Measurements from ENCODE around the gene ABCF1.
A peak's percentile ranks its signal among the peaks of the same experiment; 100 is the strongest.

ABCF1 gene

GRCh38 chr6:30564114-30564513 lies 7.1 kb upstream of the ABCF1 start:
- Histone ChIP-seq H3K36me3 (peaks cover 34% of the 10 kb centered on the region), H3K27ac (no peak overlapping the region), H3K9me3 (ENCODE audit: severe bottlenecking) (no peaks in the 10 kb centered on the region), H3K27me3 (ENCODE audit: insufficient read depth, low read depth, severe bottlenecking) (no peaks in the 10 kb centered on the region), H3K4me3 (ENCODE audit: low read depth, low read length) (no peak overlapping the region)
- no peak for DNase-seq
- no peak for TF ChIP-seq CTCF (IDR thresholded peaks at IDR 0.05; ENCODE audit: low read depth, low read length)

- no peak overlapping the region for H3K4me3 ChIP-seq (ENCODE audit: low read depth, low read length)
- H3K9me3 ChIP-seq (ENCODE audit: severe bottlenecking) = no peaks in the 10 kb centered on the region
- H3K27ac ChIP-seq = no peak overlapping the region
- DNase-seq = no peak
- H3K36me3 ChIP-seq = peaks cover 24% of the 10 kb centered on the region
- no peaks in the 10 kb centered on the region for H3K27me3 ChIP-seq (ENCODE audit: insufficient read depth, low read depth, severe bottlenecking)
- TF ChIP-seq CTCF (IDR thresholded peaks at IDR 0.05; ENCODE audit: low read depth, low read length) = no peak
Observed at GRCh38 chr6:30565772-30566171, 5.5 kb upstream of the ABCF1 start.

- Histone ChIP-seq H3K4me3 (ENCODE audit: low read depth, low read length) (no peak overlapping the region), H3K9me3 (ENCODE audit: severe bottlenecking) (no peaks in the 10 kb centered on the region), H3K27me3 (ENCODE audit: insufficient read depth, low read depth, severe bottlenecking) (no peaks in the 10 kb centered on the region), H3K27ac (no peak overlapping the region), H3K36me3 (peaks cover 16% of the 10 kb centered on the region)
- DNase-seq = no peak
- TF ChIP-seq CTCF (IDR thresholded peaks at IDR 0.05; ENCODE audit: low read depth, low read length) = no peak
Observed at GRCh38 chr6:30568245-30568644, 3.0 kb upstream of the ABCF1 start.

- H3K27ac ChIP-seq = no peak overlapping the region
- H3K4me3 ChIP-seq (ENCODE audit: low read depth, low read length) = peak overlapping the region; percentile 73
Observed at GRCh38 chr6:30570263-30570662, 979 bp upstream of the ABCF1 start.

GRCh38 chr6:30570740-30571074 lies 535 bp upstream of the ABCF1 start:
- Histone ChIP-seq H3K27ac (peak overlapping the region; percentile 23), H3K9me3 (ENCODE audit: severe bottlenecking) (no peaks in the 10 kb centered on the region), H3K27me3 (ENCODE audit: insufficient read depth, low read depth, severe bottlenecking) (no peaks in the 10 kb centered on the region), H3K4me3 (ENCODE audit: low read depth, low read length) (peak overlapping the region; percentile 73), H3K36me3 (peaks cover 38% of the 10 kb centered on the region)
- DNase-seq = no peak
- no peak for TF ChIP-seq CTCF (IDR thresholded peaks at IDR 0.05; ENCODE audit: low read depth, low read length)

More at GRCh38 chr6:30570263-30570662, 979 bp upstream of the ABCF1 start:
- TF ChIP-seq CTCF (IDR thresholded peaks at IDR 0.05; ENCODE audit: low read depth, low read length) = no peak
- H3K36me3 ChIP-seq = peaks cover 34% of the 10 kb centered on the region
- DNase-seq = no peak
- no peaks in the 10 kb centered on the region for H3K9me3 ChIP-seq (ENCODE audit: severe bottlenecking)
- no peaks in the 10 kb centered on the region for H3K27me3 ChIP-seq (ENCODE audit: insufficient read depth, low read depth, severe bottlenecking)

GRCh38 chr6:30571762-30572082 lies 480 bp downstream of the ABCF1 start:
- Histone ChIP-seq H3K36me3 (peaks cover 48% of the 10 kb centered on the region), H3K27ac (peak overlapping the region; percentile 95), H3K9me3 (ENCODE audit: severe bottlenecking) (no peaks in the 10 kb centered on the region), H3K4me3 (ENCODE audit: low read depth, low read length) (peak overlapping the region; percentile 73), H3K27me3 (ENCODE audit: insufficient read depth, low read depth, severe bottlenecking) (no peaks in the 10 kb centered on the region)
- TF ChIP-seq CTCF (IDR thresholded peaks at IDR 0.05; ENCODE audit: low read depth, low read length) = no peak
- DNase-seq = no peak

Data from WERI-Rb-1 (cell line).